H1 (cell line): ENCODE measurements around the gene RILPL2. TPM values are rescaled to one million over a fixed set of nuclear protein-coding genes. Genes with fewer than 3 reads are reported as not detected.
"Not testable (repeated sequence)": the region's sequence is repeated elsewhere in the genome, so short reads cannot be mapped to it uniquely, and the experiment has no call there.

ENCODE experiments used
- CTCF ChIA-PET: fragments of 300-600 bp; sonication (Branson Sonifier 250); formaldehyde crosslinking; loops from one replicate; lab custom pipeline; 2021; ENCODE audit not compliant: partially characterized antibody; lab: Charles Lee
- POLR2A ChIA-PET: fragments of 300-600 bp; sonication (Branson Sonifier 250); formaldehyde crosslinking; loops from one replicate; lab custom pipeline; 2021; ENCODE audit warnings: inconsistent platforms; ENCODE audit not compliant: partially characterized antibody; lab: Charles Lee
- DNase-seq, 2 experiments: peaks; one replicate each; pipeline versions ENCODE4 v3.0.0 to v3.0.0-alpha.2; 2010 to 2022; ENCODE audit warnings: low spot score in 2 of 2, low read depth in 1 of 2, mixed read lengths in 1 of 2
- FAIRE-seq: peaks from 2 replicates; lab custom pipeline; 2011; peaks lifted over from hg19 to GRCh38; lab: Jason Lieb, UNC
- H2AFZ ChIP-seq: 2 replicates; pipeline ENCODE4 v1.8.1; 2012; ENCODE audit warnings: low read length, inconsistent platforms
- H2AK5ac ChIP-seq: 2 replicates; pipeline ENCODE4 v1.6.1; 2013; ENCODE audit warnings: low read depth, low read length
- H2BK120ac ChIP-seq: replicated peaks from 2 replicates; pipeline ENCODE3; 2013; ENCODE audit warnings: low read depth, low read length, inconsistent platforms
- H2BK12ac ChIP-seq: 2 replicates; pipeline ENCODE4 v1.6.1; 2013; ENCODE audit warnings: low read depth, low read length
- H2BK15ac ChIP-seq: 2 replicates; pipeline ENCODE4 v1.6.1; 2013; ENCODE audit warnings: low read length
- H2BK20ac ChIP-seq: 2 replicates; pipeline ENCODE4 v1.6.1; 2013; ENCODE audit warnings: low read length
- H2BK5ac ChIP-seq: 2 replicates; pipeline ENCODE4 v1.6.1; 2013; ENCODE audit warnings: low read depth, low read length
- H3K14ac ChIP-seq: 2 replicates; pipeline ENCODE4 v1.6.1; 2013; ENCODE audit warnings: inconsistent platforms; ENCODE audit not compliant: insufficient read length
- H3K18ac ChIP-seq: 2 replicates; pipeline ENCODE4 v1.6.1; 2013; ENCODE audit warnings: low read length; ENCODE audit errors: extremely low read depth
- H3K23ac ChIP-seq: 2 replicates; pipeline ENCODE4 v1.6.1; 2013; ENCODE audit warnings: inconsistent platforms; ENCODE audit not compliant: insufficient read length
- H3K23me2 ChIP-seq: 2 replicates; pipeline ENCODE4 v1.6.1; 2013; ENCODE audit warnings: low read depth, low read length
- H3K27ac ChIP-seq: 2 replicates; pipeline ENCODE4 v1.6.1; 2011; ENCODE audit warnings: low read depth, low read length, inconsistent platforms
- H3K27me3 ChIP-seq, 4 experiments: replicated peaks in 1 of 4; 1 replicate in 1 of 4; 2 replicates in 3 of 4; pipeline versions ENCODE4 v1.6.1 to v1.8.1; 2011 to 2013; ENCODE audit warnings: low read length in 3 of 4, mild to moderate bottlenecking in 3 of 4, inconsistent platforms in 2 of 4, mixed read lengths in 2 of 4, moderate library complexity in 1 of 4; ENCODE audit not compliant: control insufficient read depth in 3 of 4, insufficient read depth in 3 of 4; ENCODE audit errors: extremely low read depth in 1 of 4
- H3K36me3 ChIP-seq, 4 experiments: 2 replicates each; pipeline versions ENCODE4 v1.6.1 to v1.8.1; 2011 to 2013; ENCODE audit warnings: mild to moderate bottlenecking in 4 of 4, low read length in 3 of 4, moderate library complexity in 2 of 4, control low read depth in 1 of 4, inconsistent platforms in 1 of 4; ENCODE audit not compliant: insufficient read depth in 4 of 4, control insufficient read depth in 2 of 4
- H3K4ac ChIP-seq: replicated peaks from 2 replicates; pipeline ENCODE3; 2013; ENCODE audit warnings: low read length, low read depth, mixed read lengths, inconsistent platforms; ENCODE audit not compliant: insufficient read length
- H3K4me1 ChIP-seq, 4 experiments: replicated peaks in 1 of 4; 1 replicate in 1 of 4; 2 replicates in 3 of 4; pipeline versions ENCODE4 v1.6.1 to v1.8.1; 2011 to 2013; ENCODE audit warnings: low read length in 3 of 4, inconsistent platforms in 2 of 4, mixed read lengths in 1 of 4; ENCODE audit not compliant: insufficient read depth in 4 of 4, control insufficient read depth in 3 of 4
- H3K4me2 ChIP-seq, 2 experiments: 2 replicates each; pipeline versions ENCODE4 v1.6.1 to v1.8.1; 2011 to 2013; ENCODE audit warnings: low read depth in 2 of 2, low read length in 2 of 2, control low read depth in 1 of 2, inconsistent platforms in 1 of 2, mild to moderate bottlenecking in 1 of 2; ENCODE audit not compliant: insufficient read depth in 1 of 2
- H3K4me3 ChIP-seq, 4 experiments: fragments of 200-600, 300-600 bp in 1 of 4; sonication (generic), shearing (Covaris generic), sonication (Bioruptor Twin) in 1 of 4; 2 replicates each; pipeline versions ENCODE4 v1.5.1 to v1.8.1; 2011 to 2016; ENCODE audit warnings: low read length in 4 of 4, low read depth in 3 of 4, control low read depth in 2 of 4, inconsistent platforms in 2 of 4, mild to moderate bottlenecking in 2 of 4, mixed read lengths in 1 of 4, moderate library complexity in 1 of 4; ENCODE audit not compliant: insufficient read depth in 2 of 4; ENCODE audit errors: extremely low read depth in 1 of 4
- H3K56ac ChIP-seq: replicated peaks from 2 replicates; pipeline ENCODE3; 2013; ENCODE audit warnings: low read depth, mild to moderate bottlenecking, mixed read lengths, low read length, inconsistent platforms; ENCODE audit not compliant: insufficient read length
- H3K79me1 ChIP-seq: 2 replicates; pipeline ENCODE4 v1.6.1; 2013; ENCODE audit warnings: low read depth, low read length, control low read depth
- H3K79me2 ChIP-seq, 2 experiments: 2 replicates each; pipeline versions ENCODE4 v1.6.1 to v1.8.1; 2012 to 2013; ENCODE audit warnings: low read length in 2 of 2, mild to moderate bottlenecking in 2 of 2, inconsistent platforms in 1 of 2; ENCODE audit not compliant: insufficient read depth in 2 of 2, control insufficient read depth in 1 of 2
- H3K9ac ChIP-seq, 4 experiments: replicated peaks in 1 of 4; 1 replicate in 1 of 4; 2 replicates in 3 of 4; pipeline versions ENCODE4 v1.6.1 to v1.8.1; 2011 to 2013; ENCODE audit warnings: low read depth in 3 of 4, low read length in 3 of 4, control low read depth in 2 of 4, mild to moderate bottlenecking in 2 of 4, moderate library complexity in 2 of 4, inconsistent platforms in 1 of 4; ENCODE audit errors: extremely low read depth in 1 of 4
- H3K9me3 ChIP-seq, 2 experiments: 2 replicates each; pipeline versions ENCODE4 v1.6.1 to v1.8.1; 2012 to 2013; ENCODE audit warnings: mild to moderate bottlenecking in 2 of 2, moderate library complexity in 2 of 2, control low read depth in 1 of 2, inconsistent platforms in 1 of 2, low read depth in 1 of 2, low read length in 1 of 2, mixed read lengths in 1 of 2; ENCODE audit not compliant: insufficient read depth in 2 of 2
- H4K20me1 ChIP-seq, 2 experiments: replicated peaks in 1 of 2; 2 replicates each; pipeline versions ENCODE3 to v1.8.1; 2011 to 2013; ENCODE audit warnings: inconsistent platforms in 2 of 2, low read length in 2 of 2, mild to moderate bottlenecking in 1 of 2; ENCODE audit not compliant: insufficient read depth in 2 of 2, control insufficient read depth in 1 of 2
- H4K5ac ChIP-seq: 2 replicates; pipeline ENCODE4 v1.6.1; 2013; ENCODE audit warnings: low read length, low read depth, mixed read lengths, inconsistent platforms; ENCODE audit not compliant: insufficient read length
- H4K8ac ChIP-seq: 2 replicates; pipeline ENCODE4 v1.8.0; 2013; ENCODE audit warnings: mild to moderate bottlenecking, moderate library complexity, low read length, inconsistent platforms; ENCODE audit not compliant: insufficient read depth; ENCODE audit errors: extremely low read depth
- H4K91ac ChIP-seq: replicated peaks from 2 replicates; pipeline ENCODE3; 2013; ENCODE audit warnings: low read length, mixed read lengths, inconsistent platforms; ENCODE audit not compliant: insufficient read length
- WGBS, 2 experiments: shearing (Covaris generic) in 1 of 2; methylation state at CpG; one replicate each; pipeline versions ENCODE4 v1.1.6 to v1.1.7; 2013 to 2015; ENCODE audit warnings: low lambda C conversion rate in 2 of 2, mixed read lengths in 2 of 2, inconsistent platforms in 1 of 2, low coverage in 1 of 2, missing lambda C conversion rate in 1 of 2; ENCODE audit not compliant: insufficient replicate concordance in 2 of 2, insufficient coverage in 1 of 2, insufficient read length in 1 of 2; ENCODE audit errors: extremely low coverage in 1 of 2, missing lambda C conversion rate in 1 of 2; 5-methylcytosine and 5-hydroxymethylcytosine counted together
- polyA plus RNA-seq, 7 experiments: library from polyadenylated mRNA; depleted of rRNA in 3 of 7; stranded (reverse) in 5 of 7; unstranded in 2 of 7; fragments of >200 nt in 5 of 7; fragments of 200-250 nt in 2 of 7; gene quantifications; 1 replicate in 5 of 7; 2 replicates in 1 of 7; 4 replicates in 1 of 7; pipeline versions ENCODE4 v1.2.1 to v1.2.3, GENCODE V29; 2011 to 2013; ENCODE audit warnings: missing spikeins in 2 of 7, mixed read lengths in 2 of 7
- total RNA-seq: library from RNA; stranded (reverse); fragmentation: NEBNext Ultra II Directional; extraction: Animal tissue kit (Norgen Biotek cat#: 25700); gene quantifications from 2 replicates; pipeline ENCODE4 v1.2.1, GENCODE V29; 2021

Gene RILPL2
- total and polyA plus RNA-seq, 2 of the 8 experiments (the other 6 are each of a cell fraction or from before 2014, with no cell fraction given) = 0.77 to 1.4 TPM

DNA sequence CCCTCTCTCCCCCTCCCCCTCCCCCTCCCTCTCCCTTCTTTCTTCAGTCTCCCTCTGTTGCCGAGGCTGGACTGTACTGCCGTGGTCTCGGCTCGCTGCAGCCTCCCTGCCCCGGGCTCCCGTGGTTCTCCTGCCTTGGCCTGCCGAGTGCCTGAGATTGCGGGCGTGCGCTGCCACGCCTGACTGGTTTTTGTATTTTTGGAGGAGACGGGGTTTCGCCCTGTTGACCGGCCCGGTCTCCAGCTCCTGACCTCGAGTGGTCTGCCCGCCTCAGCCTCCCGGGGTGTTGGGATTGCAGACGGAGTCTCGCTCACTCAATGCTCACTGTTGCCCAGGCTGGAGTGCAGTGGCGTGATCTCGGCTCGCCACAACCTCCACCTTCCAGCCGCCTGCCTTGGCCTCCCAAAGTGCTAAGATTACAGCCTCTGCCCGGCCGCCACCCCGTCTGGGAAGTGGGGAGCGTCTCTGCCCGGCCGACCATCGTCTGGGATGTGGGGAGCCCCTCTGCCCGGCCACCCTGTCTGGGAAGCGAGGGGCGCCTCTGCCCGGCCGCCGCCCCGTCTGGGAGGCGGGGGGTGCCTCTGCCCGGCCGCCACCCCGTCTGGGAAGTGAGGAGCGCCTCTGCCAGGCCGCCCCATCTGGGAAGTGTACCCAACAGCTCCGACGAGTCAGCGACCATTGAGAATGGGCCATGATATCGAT is 64.7 kb downstream of the RILPL2 start:
- H4K5ac ChIP-seq, H3K4ac ChIP-seq, H2BK20ac ChIP-seq, H3K9me3 ChIP-seq, H2BK5ac ChIP-seq, H4K8ac ChIP-seq, H3K23me2 ChIP-seq, H3K18ac ChIP-seq, H3K36me3 ChIP-seq, H3K9ac ChIP-seq, H3K79me1 ChIP-seq, H3K56ac ChIP-seq, FAIRE-seq, H2AFZ ChIP-seq, H4K20me1 ChIP-seq, H3K4me2 ChIP-seq, H2BK15ac ChIP-seq, H2BK120ac ChIP-seq, H3K4me3 ChIP-seq, H3K14ac ChIP-seq, H4K91ac ChIP-seq, DNase-seq, H2BK12ac ChIP-seq, H3K23ac ChIP-seq, H3K27ac ChIP-seq, H2AK5ac ChIP-seq, CTCF ChIA-PET, H3K79me2 ChIP-seq, H3K4me1 ChIP-seq, H3K27me3 ChIP-seq: not testable (repeated sequence)
- WGBS, 2 experiments = 93% methylated on average over 25 of the region's 48 CpGs; no CpG with 5 or more reads in 1 of the 2 experiments
- POLR2A ChIA-PET = interaction anchor here (0.8 kb wide), 1 partner anchor 15 kb away, joined by 3 read pairs; no protein-coding TSS in a partner anchor
